C4-2B (cell line): ENCODE measurements around the gene UBE2B.

Experiments used
- CTCF ChIP-seq: fragments of 450-650 bp; conservative IDR thresholded peaks from 2 replicates; pipeline ENCODE4 v1.5.1; 2017; ENCODE audit warnings: mild to moderate bottlenecking
- ZFX ChIP-seq: fragments of 450-650 bp; IDR thresholded peaks from 2 replicates; pipeline ENCODE4 v1.6.1; 2017

- TF ChIP-seq CTCF: no peak
- TF ChIP-seq ZFX: peak; percentile 4; the same call in 1 of the 2 replicates
These were observed 518 bp downstream of the UBE2B start for GRCh38 chr5:134371834-134372340.
